GM23338 (cell line): ENCODE results near the gene AGAP9. TPM values are rescaled to one million over a fixed set of nuclear protein-coding genes. Genes with fewer than 3 reads are reported as not detected.
"Not testable (repeated sequence)": the region's sequence is repeated elsewhere in the genome, so short reads cannot be mapped to it uniquely, and the experiment has no call there.

ENCODE experiments used
- ATAC-seq: fragments of 200-7000 bp; cut with Tn5 transposase; 3 replicates; pipeline ENCODE4 v1.9.1; 2020
- DNase-seq: peaks from one replicate; pipeline ENCODE4 v3.0.0-alpha.2; 2015; ENCODE audit warnings: low spot score
- H2AFZ ChIP-seq: fragments of 200-600 bp; sonication (generic); 2 replicates; pipeline ENCODE4 v1.8.0; 2016; ENCODE audit warnings: antibody characterized with exemption, mild to moderate bottlenecking, moderate library complexity
- H3F3A ChIP-seq: fragments of 200-600 bp; sonication (generic); replicated peaks from 2 replicates; pipeline ENCODE4 v1.8.0; 2017; ENCODE audit warnings: antibody characterized with exemption, mixed run types, low read depth
- H3K27ac ChIP-seq: fragments of 200-600 bp; sonication (generic); 2 replicates; pipeline ENCODE4 v1.6.1; 2016; ENCODE audit warnings: low read depth
- H3K27me3 ChIP-seq: fragments of 200-600 bp; sonication (generic); 2 replicates; pipeline ENCODE4 v1.8.0; 2016; ENCODE audit warnings: mild to moderate bottlenecking, mixed run types, moderate library complexity; ENCODE audit not compliant: insufficient read depth
- H3K36me3 ChIP-seq: fragments of 200-600 bp; sonication (generic); 2 replicates; pipeline ENCODE4 v1.8.0; 2016; ENCODE audit warnings: mild to moderate bottlenecking; ENCODE audit not compliant: insufficient read depth
- H3K4me1 ChIP-seq: fragments of 200-600 bp; sonication (generic); 2 replicates; pipeline ENCODE4 v1.8.0; 2016; ENCODE audit warnings: mild to moderate bottlenecking, moderate library complexity; ENCODE audit not compliant: insufficient read depth
- H3K4me2 ChIP-seq: fragments of 200-600 bp; sonication (generic); 2 replicates; pipeline ENCODE4 v1.7.1; 2017; ENCODE audit warnings: mixed run types
- H3K4me3 ChIP-seq: fragments of 200-600 bp; sonication (generic); 2 replicates; pipeline ENCODE4 v1.6.1; 2016; ENCODE audit warnings: mixed run types
- H3K79me2 ChIP-seq: fragments of 200-600 bp; sonication (generic); replicated peaks from 2 replicates; pipeline ENCODE4 v1.8.0; 2017; ENCODE audit warnings: mild to moderate bottlenecking; ENCODE audit not compliant: insufficient read depth
- H3K9me2 ChIP-seq: fragments of 200-600 bp; sonication (generic); 2 replicates; pipeline ENCODE4 v1.8.0; 2017; ENCODE audit not compliant: insufficient read depth
- H4K20me1 ChIP-seq: fragments of 200-600 bp; sonication (generic); replicated peaks from 2 replicates; pipeline ENCODE4 v1.8.0; 2017; ENCODE audit warnings: mild to moderate bottlenecking; ENCODE audit not compliant: insufficient read depth
- H3K27ac Mint-ChIP-seq: 2 replicates; pipeline ENCODE4 v1.8.0; 2020; ENCODE audit warnings: inconsistent platforms, mild to moderate bottlenecking, moderate library complexity, mixed read lengths
- H3K27me3 Mint-ChIP-seq: 3 replicates; pipeline ENCODE4 v1.8.0; 2022; ENCODE audit warnings: low read depth, mild to moderate bottlenecking, moderate library complexity, mixed read lengths, inconsistent platforms; ENCODE audit not compliant: insufficient read depth, poor library complexity
- H3K36me3 Mint-ChIP-seq: 3 replicates; pipeline ENCODE4 v1.8.0; 2021; ENCODE audit warnings: low read depth, mild to moderate bottlenecking, inconsistent platforms, moderate library complexity, mixed read lengths
- H3K4me1 Mint-ChIP-seq: 3 replicates; pipeline ENCODE4 v1.8.0; 2020; ENCODE audit warnings: mild to moderate bottlenecking, inconsistent platforms, mixed read lengths
- H3K4me3 Mint-ChIP-seq: 3 replicates; pipeline ENCODE4 v1.8.0; 2021; ENCODE audit warnings: moderate library complexity, mild to moderate bottlenecking, inconsistent platforms, mixed read lengths
- H3K9me3 Mint-ChIP-seq: 3 replicates; pipeline ENCODE4 v1.8.0; 2020; ENCODE audit warnings: moderate library complexity, mild to moderate bottlenecking, inconsistent platforms, mixed read lengths
- CREB1 ChIP-seq: fragments of 250-450 bp; sonication (Bioruptor Pico); IDR thresholded peaks from 2 replicates; pipeline ENCODE4 v1.5.0; 2020; ENCODE audit warnings: low read depth, mild to moderate bottlenecking, moderate library complexity
- polyA plus RNA-seq: library from polyadenylated mRNA; unstranded; fragments of >200 nt; fragmentation: Nextera tagmentation; extraction: Ambion mirVana; gene quantifications from 2 replicates; pipeline ENCODE4 v1.2.1, GENCODE V29; 2016
- total RNA-seq: library from RNA; depleted of rRNA; stranded (reverse); fragments of >200 nt; shearing (Covaris generic); gene quantifications from 2 replicates; pipeline ENCODE4 v1.2.3, GENCODE V29; 2014
- TF ChIP-seq, protein P1 (sequence below), 2 experiments: fragments of 200-600 bp in 1 of 2; sonication (generic) in 1 of 2; conservative IDR thresholded peaks; 2 replicates each; pipeline versions ENCODE4 v1.5.1 to v1.6.1; 2016 to 2017; ENCODE audit warnings: antibody characterized with exemption in 2 of 2, low read depth in 2 of 2, mild to moderate bottlenecking in 2 of 2, moderate library complexity in 1 of 2

AGAP9 gene
- total and polyA plus RNA-seq, 2 experiments from 2014 or later = 6.9 to 7.2 TPM

DNA sequence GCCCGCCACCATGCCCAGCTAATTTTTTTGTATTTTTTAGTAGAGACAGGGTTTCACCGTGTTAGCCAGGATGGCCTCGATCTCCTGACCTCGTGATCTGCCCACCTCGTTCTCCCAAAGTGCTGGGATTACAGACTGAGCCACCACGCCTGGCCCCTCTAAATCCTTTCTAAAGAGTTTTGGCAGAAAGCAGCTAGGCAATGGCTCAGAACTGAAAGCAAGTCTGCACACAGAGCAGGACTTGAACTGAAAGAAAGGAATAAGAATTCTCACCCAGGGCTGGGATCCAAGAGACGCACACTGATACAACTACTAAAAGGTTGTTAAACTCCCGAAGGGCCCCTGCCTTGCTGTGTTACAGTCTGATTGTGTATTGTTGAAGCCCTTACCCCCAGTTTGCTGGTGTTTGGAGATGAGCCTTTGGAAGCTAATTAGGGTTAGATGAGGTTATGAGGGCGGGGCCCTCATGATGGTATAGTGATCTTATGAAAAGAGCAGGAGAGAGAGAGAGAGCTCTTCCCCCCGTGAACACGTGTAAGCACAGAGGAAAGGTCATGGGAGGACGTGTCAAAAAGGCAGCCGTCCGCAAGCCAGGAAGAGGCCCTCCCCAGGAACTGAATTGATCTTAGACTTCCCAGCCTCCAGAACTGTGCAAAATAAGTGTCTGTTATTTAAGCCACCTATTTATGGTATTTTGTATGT lies 58.1 kb downstream of the AGAP9 start:
- H3K27me3 Mint-ChIP-seq, H3K79me2 ChIP-seq, H3K4me3 ChIP-seq, H2AFZ ChIP-seq, H3K27ac ChIP-seq, H3K4me3 Mint-ChIP-seq, H3K27ac Mint-ChIP-seq, H4K20me1 ChIP-seq, ATAC-seq, H3K9me2 ChIP-seq, H3K4me1 Mint-ChIP-seq, H3K4me1 ChIP-seq, H3F3A ChIP-seq, H3K4me2 ChIP-seq, DNase-seq, H3K36me3 ChIP-seq, H3K27me3 ChIP-seq, H3K36me3 Mint-ChIP-seq, H3K9me3 Mint-ChIP-seq: not testable (repeated sequence)

DNA sequence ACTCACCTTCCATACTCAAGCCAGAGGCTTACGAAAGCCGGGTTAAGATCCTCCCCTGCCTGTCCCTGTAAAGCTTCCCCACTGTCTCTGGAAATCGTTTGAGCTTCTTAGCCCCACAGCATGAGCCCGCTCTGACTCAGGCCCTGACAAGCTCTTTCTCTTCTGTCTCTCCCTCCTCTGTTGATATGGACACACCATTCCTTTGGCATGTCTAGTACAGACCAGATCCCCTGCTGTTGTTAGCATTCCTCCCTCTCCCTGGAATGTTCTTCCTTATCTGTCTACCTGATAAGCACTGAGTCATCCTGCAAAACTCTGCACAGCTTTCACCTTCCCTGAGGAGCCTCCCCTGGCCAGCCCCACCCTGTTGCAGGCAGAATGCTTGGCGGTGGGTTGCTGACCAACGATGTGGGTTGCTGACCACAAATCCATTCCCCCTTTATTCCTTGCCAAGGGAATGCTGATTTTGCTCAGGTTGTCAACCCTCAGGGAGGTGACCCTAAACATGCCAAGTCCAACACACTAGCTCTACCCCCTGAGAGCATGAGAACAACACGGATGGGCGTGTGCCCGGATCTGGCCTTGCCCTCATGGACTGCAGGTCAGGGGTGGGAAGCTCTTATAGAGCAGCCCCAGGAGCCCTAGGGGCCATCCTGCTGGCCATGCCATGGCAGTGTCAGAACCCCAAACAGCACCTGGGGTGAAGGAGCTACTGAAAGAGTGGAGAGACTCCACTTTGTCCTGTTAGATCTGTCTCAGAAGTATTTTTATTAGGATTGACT lies 60.7 kb downstream of the AGAP9 start:
- H3K9me3 Mint-ChIP-seq, H4K20me1 ChIP-seq, H3K4me3 Mint-ChIP-seq, H2AFZ ChIP-seq, H3K4me1 Mint-ChIP-seq, H3F3A ChIP-seq, H3K36me3 Mint-ChIP-seq, H3K4me1 ChIP-seq, H3K79me2 ChIP-seq, H3K27me3 ChIP-seq, H3K27me3 Mint-ChIP-seq, H3K27ac Mint-ChIP-seq, DNase-seq, H3K4me3 ChIP-seq, H3K27ac ChIP-seq, H3K4me2 ChIP-seq, H3K9me2 ChIP-seq, H3K36me3 ChIP-seq: not testable (repeated sequence)
- peak; percentile 78 for ATAC-seq

DNA sequence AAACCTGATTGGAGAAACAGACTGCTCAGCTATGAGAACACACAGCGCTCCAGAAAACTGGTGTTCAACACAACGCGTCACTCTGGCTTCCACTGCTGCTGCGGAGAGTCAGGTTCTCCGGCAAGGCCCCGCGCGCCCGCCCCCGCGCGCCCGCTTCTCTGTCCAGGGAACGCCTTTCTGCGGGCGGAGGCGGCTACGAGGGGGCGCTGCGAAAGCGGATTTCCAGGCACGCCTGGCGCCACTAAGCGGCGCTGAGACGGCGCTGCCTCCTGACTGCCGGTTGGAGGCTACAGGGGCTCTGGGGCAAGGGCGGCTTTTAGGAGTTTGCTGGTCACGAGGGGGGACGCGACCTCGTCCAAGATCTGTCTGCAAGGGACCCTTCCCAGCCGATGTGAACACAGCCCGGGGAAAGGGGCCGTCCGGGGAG lies 62.2 kb downstream of the AGAP9 start:
- H3K79me2 ChIP-seq, H3K36me3 ChIP-seq, H3K27me3 Mint-ChIP-seq, H3K4me1 ChIP-seq, H3K36me3 Mint-ChIP-seq, H3F3A ChIP-seq, H3K9me2 ChIP-seq, H3K27me3 ChIP-seq, H3K9me3 Mint-ChIP-seq, H3K27ac ChIP-seq, H4K20me1 ChIP-seq, H2AFZ ChIP-seq, H3K4me1 Mint-ChIP-seq: not testable (repeated sequence)
- TF ChIP-seq CREB1 (CRISPR knock-in tag) = peak; percentile 32; the same call in 1 of the 2 replicates
- TF ChIP-seq, protein P1, sequence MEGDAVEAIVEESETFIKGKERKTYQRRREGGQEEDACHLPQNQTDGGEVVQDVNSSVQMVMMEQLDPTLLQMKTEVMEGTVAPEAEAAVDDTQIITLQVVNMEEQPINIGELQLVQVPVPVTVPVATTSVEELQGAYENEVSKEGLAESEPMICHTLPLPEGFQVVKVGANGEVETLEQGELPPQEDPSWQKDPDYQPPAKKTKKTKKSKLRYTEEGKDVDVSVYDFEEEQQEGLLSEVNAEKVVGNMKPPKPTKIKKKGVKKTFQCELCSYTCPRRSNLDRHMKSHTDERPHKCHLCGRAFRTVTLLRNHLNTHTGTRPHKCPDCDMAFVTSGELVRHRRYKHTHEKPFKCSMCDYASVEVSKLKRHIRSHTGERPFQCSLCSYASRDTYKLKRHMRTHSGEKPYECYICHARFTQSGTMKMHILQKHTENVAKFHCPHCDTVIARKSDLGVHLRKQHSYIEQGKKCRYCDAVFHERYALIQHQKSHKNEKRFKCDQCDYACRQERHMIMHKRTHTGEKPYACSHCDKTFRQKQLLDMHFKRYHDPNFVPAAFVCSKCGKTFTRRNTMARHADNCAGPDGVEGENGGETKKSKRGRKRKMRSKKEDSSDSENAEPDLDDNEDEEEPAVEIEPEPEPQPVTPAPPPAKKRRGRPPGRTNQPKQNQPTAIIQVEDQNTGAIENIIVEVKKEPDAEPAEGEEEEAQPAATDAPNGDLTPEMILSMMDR (conservative IDR thresholded peaks at IDR 0.05; ENCODE audit: low read depth in 2 of 2) = 0 out of 4 replicates have a peak, but pooled peaks of 1 of the 2 experiments have one; percentile 21
- peak overlapping the region; percentile 66; the same call in 1 of the 2 replicates for H3K4me2 ChIP-seq
- ATAC-seq (peak; percentile 83), DNase-seq (peak; percentile 41)
- H3K4me3 ChIP-seq = peak overlapping the region; percentile 47
- H3K27ac Mint-ChIP-seq = peak overlapping the region; percentile 87; the same call in 1 of the 2 replicates
- H3K4me3 Mint-ChIP-seq = peak overlapping the region; percentile 63
